Measurements from ENCODE around the gene RSRC2.

RSRC2 gene

DNA sequence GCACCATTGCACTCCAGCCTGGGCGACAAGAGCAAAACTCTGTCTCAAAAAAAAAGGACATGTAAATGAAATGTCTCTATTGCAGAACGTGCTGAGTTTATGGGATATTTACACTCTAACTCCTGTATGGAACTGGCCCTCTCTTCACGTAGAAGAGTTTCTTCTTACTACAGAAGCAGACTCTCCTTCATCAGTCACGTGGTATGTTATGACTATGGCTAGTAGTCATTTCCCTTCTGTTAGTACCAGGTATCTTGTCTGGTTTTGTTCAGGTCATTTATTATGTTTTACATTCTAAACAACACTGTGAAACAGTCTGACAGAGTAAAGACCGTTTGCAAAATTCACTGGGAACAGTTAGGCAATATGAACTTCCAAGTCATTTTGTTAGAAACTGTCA lies 20.6 kb upstream of the RSRC2 start:
- Histone ChIP-seq H3K18ac (ENCODE audit: low read length) (no peak overlapping the region), H3K79me1 (ENCODE audit: low read depth, low read length) (no peaks in the 10 kb centered on the region), H2BK15ac (ENCODE audit: low read length) (no peak overlapping the region), H2BK5ac (ENCODE audit: low read length) (no peak overlapping the region), H3K4ac (ENCODE audit: low read length) (no peak overlapping the region), H3K14ac (ENCODE audit: low read length) (no peak overlapping the region), H3K4me2 (ENCODE audit: insufficient read depth, low read length, poor library complexity, severe bottlenecking) (no peak overlapping the region), H3K9ac (ENCODE audit: low read depth, low read length, poor library complexity) (no peak overlapping the region), H3K36me3 (replicated peaks in 1 of 2; ENCODE audit: control insufficient read depth in 2 of 2, insufficient read depth in 2 of 2, low read length in 2 of 2) (peaks cover 19 to 99% of the 10 kb centered on the region in 2 donors), H3K27ac (replicated peaks; ENCODE audit: low read length) (no peak overlapping the region), H2BK12ac (ENCODE audit: low read length) (no peak overlapping the region), H3K4me3 (ENCODE audit: low read length in 2 of 2) (no peak overlapping the region), H3K9me3 (replicated peaks in 1 of 2; ENCODE audit: control insufficient read depth in 2 of 2, insufficient read depth in 1 of 2, low read depth in 1 of 2, low read length in 2 of 2) (peaks cover 0 to 2% of the 10 kb centered on the region in 2 donors), H2AFZ (ENCODE audit: low read length) (no peak overlapping the region), H3K4me1 (ENCODE audit: control insufficient read depth in 2 of 2, insufficient read depth in 1 of 2, low read depth in 1 of 2, low read length in 2 of 2) (no peaks in the 10 kb centered on the region), H3K23ac (ENCODE audit: low read depth, low read length, poor library complexity) (no peak overlapping the region), H2BK120ac (ENCODE audit: low read depth, low read length) (no peak overlapping the region), H4K91ac (ENCODE audit: low read depth, low read length, poor library complexity) (no peak overlapping the region), H3K27me3 (ENCODE audit: control insufficient read depth in 3 of 3, insufficient read depth in 3 of 3, low read depth in 1 of 3, low read length in 3 of 3) (no peaks in the 10 kb centered on the region), H2AK5ac (ENCODE audit: low read depth, low read length) (no peak overlapping the region), H4K8ac (ENCODE audit: low read depth, low read length) (no peak overlapping the region)
- no peak for DNase-seq (ENCODE audit: low spot score)
- WGBS, 2 donors (ENCODE audit: extremely low coverage in 2 of 2, insufficient read length in 2 of 2, insufficient replicate concordance in 1 of 2): no CpG with 5 or more reads among the region's 5 CpGs

DNA sequence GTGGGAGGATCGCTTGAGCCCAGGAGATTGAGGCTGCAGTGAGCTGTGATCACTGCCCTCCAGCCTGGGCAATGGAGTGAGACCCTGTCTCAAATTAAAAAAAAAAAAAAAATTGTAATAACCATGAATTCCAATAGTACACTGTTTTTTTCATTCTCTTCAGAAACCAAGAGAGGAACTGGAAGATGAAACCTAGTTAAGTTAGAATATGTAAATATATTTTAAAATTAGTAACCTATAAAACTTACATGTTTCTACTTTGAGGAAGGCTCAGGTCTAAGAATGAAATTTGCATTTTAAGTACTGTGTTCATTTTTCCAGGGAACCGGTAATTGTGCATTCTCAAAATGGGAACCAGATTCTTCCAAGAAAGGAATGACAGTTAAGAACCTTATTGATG lies 19.1 kb upstream of the RSRC2 start:
- no peak for DNase-seq (ENCODE audit: low spot score)
- no peak overlapping the region for H4K8ac ChIP-seq (ENCODE audit: low read depth, low read length)
- H2BK5ac ChIP-seq (ENCODE audit: low read length): no peak overlapping the region
- H3K9ac ChIP-seq (ENCODE audit: low read depth, low read length, poor library complexity): no peak overlapping the region
- H3K18ac ChIP-seq (ENCODE audit: low read length): no peak overlapping the region
- no peak overlapping the region for H3K23ac ChIP-seq (ENCODE audit: low read depth, low read length, poor library complexity)
- H2BK120ac ChIP-seq (ENCODE audit: low read depth, low read length): no peak overlapping the region
- no peak overlapping the region for H3K4ac ChIP-seq (ENCODE audit: low read length)
- no peaks in the 10 kb centered on the region for H3K9me3 ChIP-seq (replicated peaks in 1 of 2; ENCODE audit: control insufficient read depth in 2 of 2, insufficient read depth in 1 of 2, low read depth in 1 of 2, low read length in 2 of 2)
- H3K79me1 ChIP-seq (ENCODE audit: low read depth, low read length): no peaks in the 10 kb centered on the region
- no peak overlapping the region for H3K14ac ChIP-seq (ENCODE audit: low read length)
- H3K36me3 ChIP-seq (replicated peaks in 1 of 2; ENCODE audit: control insufficient read depth in 2 of 2, insufficient read depth in 2 of 2, low read length in 2 of 2): peaks cover 18 to 99% of the 10 kb centered on the region in 2 donors
- no peak overlapping the region for H3K4me2 ChIP-seq (ENCODE audit: insufficient read depth, low read length, poor library complexity, severe bottlenecking)
- WGBS, 2 donors (ENCODE audit: extremely low coverage in 2 of 2, insufficient read length in 2 of 2, insufficient replicate concordance in 1 of 2): no CpG with 5 or more reads among the region's 2 CpGs
- no peak overlapping the region for H3K4me3 ChIP-seq (ENCODE audit: low read length in 2 of 2)
- H2AFZ ChIP-seq (ENCODE audit: low read length): no peak overlapping the region
- no peaks in the 10 kb centered on the region for H3K27me3 ChIP-seq (ENCODE audit: control insufficient read depth in 3 of 3, insufficient read depth in 3 of 3, low read depth in 1 of 3, low read length in 3 of 3)
- H3K4me1 ChIP-seq (ENCODE audit: control insufficient read depth in 2 of 2, insufficient read depth in 1 of 2, low read depth in 1 of 2, low read length in 2 of 2): no peaks in the 10 kb centered on the region
- no peak overlapping the region for H2BK12ac ChIP-seq (ENCODE audit: low read length)
- no peak overlapping the region for H4K91ac ChIP-seq (ENCODE audit: low read depth, low read length, poor library complexity)
- no peak overlapping the region for H2AK5ac ChIP-seq (ENCODE audit: low read depth, low read length)
- no peak overlapping the region for H2BK15ac ChIP-seq (ENCODE audit: low read length)
- H3K27ac ChIP-seq (replicated peaks; ENCODE audit: low read length): no peak overlapping the region

DNA sequence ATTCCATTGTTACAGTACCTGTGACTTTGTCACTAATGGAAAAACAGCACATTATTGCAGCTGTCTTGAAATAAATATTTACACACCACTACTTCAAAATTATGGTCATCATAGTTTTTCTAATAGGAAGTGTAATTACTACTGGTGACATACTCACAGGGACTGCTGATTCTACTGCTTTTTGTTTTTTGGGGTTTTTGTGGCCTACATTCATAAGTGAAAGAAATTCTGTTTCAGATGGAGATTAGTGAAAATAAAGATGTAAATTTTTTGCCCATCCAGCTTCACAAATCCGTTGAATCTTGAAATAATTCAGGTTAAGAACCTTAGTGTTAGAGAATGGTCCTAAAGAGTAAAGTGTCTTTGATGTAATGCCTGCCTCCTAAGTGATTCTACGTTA lies 17.8 kb upstream of the RSRC2 start:
- Histone ChIP-seq H2BK5ac (ENCODE audit: low read length) (no peak overlapping the region), H3K36me3 (replicated peaks in 1 of 2; ENCODE audit: control insufficient read depth in 2 of 2, insufficient read depth in 2 of 2, low read length in 2 of 2) (peaks cover 17 to 99% of the 10 kb centered on the region in 2 donors)

GRCh38 chr12:122538496-122538895 lies 11.8 kb upstream of the RSRC2 start:
- peaks cover 20 to 100% of the 10 kb centered on the region in 2 donors for H3K36me3 ChIP-seq (replicated peaks in 1 of 2; ENCODE audit: control insufficient read depth in 2 of 2, insufficient read depth in 2 of 2, low read length in 2 of 2)
- H3K18ac ChIP-seq (ENCODE audit: low read length): no peak overlapping the region
- WGBS, 2 donors (ENCODE audit: extremely low coverage in 2 of 2, insufficient read length in 2 of 2, insufficient replicate concordance in 1 of 2): no CpG with 5 or more reads among the region's 5 CpGs

More for the DNA sequence above, 17.8 kb upstream of the RSRC2 start:
- H2BK12ac ChIP-seq (ENCODE audit: low read length): no peak overlapping the region
- H3K23ac ChIP-seq (ENCODE audit: low read depth, low read length, poor library complexity): no peak overlapping the region
- no peak overlapping the region for H2AFZ ChIP-seq (ENCODE audit: low read length)
- no peak overlapping the region for H3K9ac ChIP-seq (ENCODE audit: low read depth, low read length, poor library complexity)
- no peak overlapping the region for H3K4me3 ChIP-seq (ENCODE audit: low read length in 2 of 2)
- H3K4ac ChIP-seq (ENCODE audit: low read length): no peak overlapping the region
- H3K27ac ChIP-seq (replicated peaks; ENCODE audit: low read length): no peak overlapping the region
- H4K8ac ChIP-seq (ENCODE audit: low read depth, low read length): no peak overlapping the region
- H3K79me1 ChIP-seq (ENCODE audit: low read depth, low read length): no peaks in the 10 kb centered on the region
- no peaks in the 10 kb centered on the region for H3K9me3 ChIP-seq (replicated peaks in 1 of 2; ENCODE audit: control insufficient read depth in 2 of 2, insufficient read depth in 1 of 2, low read depth in 1 of 2, low read length in 2 of 2)
- H3K18ac ChIP-seq (ENCODE audit: low read length): no peak overlapping the region
- H3K4me2 ChIP-seq (ENCODE audit: insufficient read depth, low read length, poor library complexity, severe bottlenecking): no peak overlapping the region
- no peak overlapping the region for H3K14ac ChIP-seq (ENCODE audit: low read length)
- no peak for DNase-seq (ENCODE audit: low spot score)
- H2AK5ac ChIP-seq (ENCODE audit: low read depth, low read length): no peak overlapping the region
- no peaks in the 10 kb centered on the region for H3K27me3 ChIP-seq (ENCODE audit: control insufficient read depth in 3 of 3, insufficient read depth in 3 of 3, low read depth in 1 of 3, low read length in 3 of 3)
- no peaks in the 10 kb centered on the region for H3K4me1 ChIP-seq (ENCODE audit: control insufficient read depth in 2 of 2, insufficient read depth in 1 of 2, low read depth in 1 of 2, low read length in 2 of 2)
- H2BK15ac ChIP-seq (ENCODE audit: low read length): no peak overlapping the region
- no CpG with 5 or more reads among the region's 2 CpGs for WGBS, 2 donors (ENCODE audit: extremely low coverage in 2 of 2, insufficient read length in 2 of 2, insufficient replicate concordance in 1 of 2)
- H2BK120ac ChIP-seq (ENCODE audit: low read depth, low read length): no peak overlapping the region
- H4K91ac ChIP-seq (ENCODE audit: low read depth, low read length, poor library complexity): no peak overlapping the region

More at GRCh38 chr12:122538496-122538895, 11.8 kb upstream of the RSRC2 start:
- no peak overlapping the region for H3K27ac ChIP-seq (replicated peaks; ENCODE audit: low read length)
- H3K27me3 ChIP-seq (ENCODE audit: control insufficient read depth in 3 of 3, insufficient read depth in 3 of 3, low read depth in 1 of 3, low read length in 3 of 3): no peaks in the 10 kb centered on the region
- H2AFZ ChIP-seq (ENCODE audit: low read length): no peak overlapping the region
- no peak overlapping the region for H4K8ac ChIP-seq (ENCODE audit: low read depth, low read length)
- H2BK120ac ChIP-seq (ENCODE audit: low read depth, low read length): no peak overlapping the region
- H3K4me1 ChIP-seq (ENCODE audit: control insufficient read depth in 2 of 2, insufficient read depth in 1 of 2, low read depth in 1 of 2, low read length in 2 of 2): no peaks in the 10 kb centered on the region
- no peak overlapping the region for H2BK15ac ChIP-seq (ENCODE audit: low read length)
- no peak overlapping the region for H3K4me3 ChIP-seq (ENCODE audit: low read length in 2 of 2)
- H3K4me2 ChIP-seq (ENCODE audit: insufficient read depth, low read length, poor library complexity, severe bottlenecking): no peak overlapping the region
- no peak for DNase-seq (ENCODE audit: low spot score)
- no peaks in the 10 kb centered on the region for H3K9me3 ChIP-seq (replicated peaks in 1 of 2; ENCODE audit: control insufficient read depth in 2 of 2, insufficient read depth in 1 of 2, low read depth in 1 of 2, low read length in 2 of 2)
- peaks cover 1% of the 10 kb centered on the region for H3K79me1 ChIP-seq (ENCODE audit: low read depth, low read length)
- no peak overlapping the region for H4K91ac ChIP-seq (ENCODE audit: low read depth, low read length, poor library complexity)
- no peak overlapping the region for H3K9ac ChIP-seq (ENCODE audit: low read depth, low read length, poor library complexity)
- no peak overlapping the region for H2BK5ac ChIP-seq (ENCODE audit: low read length)
- no peak overlapping the region for H3K4ac ChIP-seq (ENCODE audit: low read length)
- no peak overlapping the region for H3K23ac ChIP-seq (ENCODE audit: low read depth, low read length, poor library complexity)
- H2AK5ac ChIP-seq (ENCODE audit: low read depth, low read length): no peak overlapping the region
- no peak overlapping the region for H3K14ac ChIP-seq (ENCODE audit: low read length)
- H2BK12ac ChIP-seq (ENCODE audit: low read length): no peak overlapping the region
